Hepatocyte (in vitro differentiated cells): ENCODE measurements around the gene XBP1.

Experiments
- EZH2 ChIP-seq: fragments of 200-600 bp; sonication (generic); IDR thresholded peaks from 2 replicates; pipeline ENCODE4 v1.6.1; 2016; ENCODE audit warnings: antibody characterized with exemption, mild to moderate bottlenecking, borderline replicate concordance
- TF ChIP-seq, protein P1 (sequence below): fragments of 200-600 bp; sonication (generic); IDR thresholded peaks from 2 replicates; pipeline ENCODE4 v1.5.1; 2016; ENCODE audit warnings: antibody characterized with exemption, mild to moderate bottlenecking; ENCODE audit not compliant: poor library complexity

GRCh38 chr22:28830441-28830840, 30.1 kb upstream of the XBP1 start:
- TF ChIP-seq, protein P1, sequence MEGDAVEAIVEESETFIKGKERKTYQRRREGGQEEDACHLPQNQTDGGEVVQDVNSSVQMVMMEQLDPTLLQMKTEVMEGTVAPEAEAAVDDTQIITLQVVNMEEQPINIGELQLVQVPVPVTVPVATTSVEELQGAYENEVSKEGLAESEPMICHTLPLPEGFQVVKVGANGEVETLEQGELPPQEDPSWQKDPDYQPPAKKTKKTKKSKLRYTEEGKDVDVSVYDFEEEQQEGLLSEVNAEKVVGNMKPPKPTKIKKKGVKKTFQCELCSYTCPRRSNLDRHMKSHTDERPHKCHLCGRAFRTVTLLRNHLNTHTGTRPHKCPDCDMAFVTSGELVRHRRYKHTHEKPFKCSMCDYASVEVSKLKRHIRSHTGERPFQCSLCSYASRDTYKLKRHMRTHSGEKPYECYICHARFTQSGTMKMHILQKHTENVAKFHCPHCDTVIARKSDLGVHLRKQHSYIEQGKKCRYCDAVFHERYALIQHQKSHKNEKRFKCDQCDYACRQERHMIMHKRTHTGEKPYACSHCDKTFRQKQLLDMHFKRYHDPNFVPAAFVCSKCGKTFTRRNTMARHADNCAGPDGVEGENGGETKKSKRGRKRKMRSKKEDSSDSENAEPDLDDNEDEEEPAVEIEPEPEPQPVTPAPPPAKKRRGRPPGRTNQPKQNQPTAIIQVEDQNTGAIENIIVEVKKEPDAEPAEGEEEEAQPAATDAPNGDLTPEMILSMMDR = no peak
- no peak for TF ChIP-seq EZH2
